ENCODE measurements around the gene CIB2.
A peak's percentile ranks its signal among the peaks of the same experiment; 100 is the strongest.

CIB2 gene

GRCh38 chr15:78083687-78084448, 47.4 kb downstream of the CIB2 start:
- Mint-ChIP-seq H3K4me3 (no peak overlapping the region), H3K36me3 (no peaks in the 10 kb centered on the region), H3K4me1 (peaks cover 2% of the 10 kb centered on the region), H3K27ac (no peak overlapping the region), H3K27me3 (no peaks in the 10 kb centered on the region), H3K9me3 (no peaks in the 10 kb centered on the region)

- H3K36me3 Mint-ChIP-seq = no peaks in the 10 kb centered on the region
- no peaks in the 10 kb centered on the region for H3K27me3 Mint-ChIP-seq
- H3K27ac Mint-ChIP-seq = no peak overlapping the region
- H3K4me3 Mint-ChIP-seq = no peak overlapping the region
- H3K9me3 Mint-ChIP-seq = no peaks in the 10 kb centered on the region
- H3K4me1 Mint-ChIP-seq = peaks cover 5% of the 10 kb centered on the region
Measured at GRCh38 chr15:78083186-78083585, 48.1 kb downstream of the CIB2 start.

GRCh38 chr15:78082743-78083110, 48.5 kb downstream of the CIB2 start:
- Mint-ChIP-seq H3K4me1 (peaks cover 9% of the 10 kb centered on the region), H3K27me3 (no peaks in the 10 kb centered on the region), H3K9me3 (no peaks in the 10 kb centered on the region), H3K4me3 (no peak overlapping the region), H3K36me3 (no peaks in the 10 kb centered on the region), H3K27ac (peak overlapping the region; percentile 13)

GRCh38 chr15:78082106-78082742, 49.0 kb downstream of the CIB2 start:
- no peaks in the 10 kb centered on the region for H3K27me3 Mint-ChIP-seq
- no peaks in the 10 kb centered on the region for H3K36me3 Mint-ChIP-seq
- no peaks in the 10 kb centered on the region for H3K9me3 Mint-ChIP-seq
- peaks cover 9% of the 10 kb centered on the region for H3K4me1 Mint-ChIP-seq
- peak overlapping the region; percentile 21 for H3K27ac Mint-ChIP-seq
- no peak overlapping the region for H3K4me3 Mint-ChIP-seq

GRCh38 chr15:78080088-78080460, 51.2 kb downstream of the CIB2 start:
- Mint-ChIP-seq H3K27me3 (no peaks in the 10 kb centered on the region), H3K27ac (no peak overlapping the region), H3K4me3 (no peak overlapping the region), H3K36me3 (peaks cover 1% of the 10 kb centered on the region), H3K9me3 (no peaks in the 10 kb centered on the region), H3K4me1 (peaks cover 21% of the 10 kb centered on the region)

GRCh38 chr15:78079298-78080087, 51.8 kb downstream of the CIB2 start:
- Mint-ChIP-seq H3K27me3 (no peaks in the 10 kb centered on the region), H3K27ac (no peak overlapping the region), H3K36me3 (peaks cover 3% of the 10 kb centered on the region), H3K4me3 (no peak overlapping the region), H3K9me3 (no peaks in the 10 kb centered on the region), H3K4me1 (peaks cover 24% of the 10 kb centered on the region)

GRCh38 chr15:78077871-78078210, 53.4 kb downstream of the CIB2 start:
- Mint-ChIP-seq H3K4me1 (peaks cover 37% of the 10 kb centered on the region), H3K9me3 (no peaks in the 10 kb centered on the region), H3K4me3 (peak overlapping the region; percentile 91), H3K27ac (peak overlapping the region; percentile 97), H3K36me3 (peaks cover 4% of the 10 kb centered on the region), H3K27me3 (no peaks in the 10 kb centered on the region)

- peaks cover 4% of the 10 kb centered on the region for H3K36me3 Mint-ChIP-seq
- no peaks in the 10 kb centered on the region for H3K27me3 Mint-ChIP-seq
- H3K9me3 Mint-ChIP-seq = no peaks in the 10 kb centered on the region
- H3K27ac Mint-ChIP-seq = peak within 1 kb of the TSS; percentile 97
- peaks cover 42% of the 10 kb centered on the region for H3K4me1 Mint-ChIP-seq
- peak within 1 kb of the TSS; percentile 95 for H3K4me3 Mint-ChIP-seq
Measured at GRCh38 chr15:78077053-78077870, 54.0 kb downstream of the CIB2 start, which contains the start of gene TBC1D2B. TBC1D2B (minus strand) TSS chr15:78077711; CDS start chr15:78077652, 59 bp downstream.

GRCh38 chr15:78076231-78077052, 54.8 kb downstream of the CIB2 start:
- Mint-ChIP-seq H3K27me3 (no peaks in the 10 kb centered on the region), H3K36me3 (peaks cover 4% of the 10 kb centered on the region), H3K9me3 (no peaks in the 10 kb centered on the region), H3K4me3 (peak overlapping the region; percentile 95), H3K4me1 (peaks cover 50% of the 10 kb centered on the region), H3K27ac (peak overlapping the region; percentile 91)

- Mint-ChIP-seq H3K4me1 (peaks cover 55% of the 10 kb centered on the region), H3K4me3 (peak overlapping the region; percentile 95), H3K27me3 (no peaks in the 10 kb centered on the region), H3K27ac (peak overlapping the region; percentile 61), H3K36me3 (peaks cover 4% of the 10 kb centered on the region), H3K9me3 (no peaks in the 10 kb centered on the region)
Measured at GRCh38 chr15:78075490-78076230, 55.6 kb downstream of the CIB2 start.

- no peaks in the 10 kb centered on the region for H3K27me3 Mint-ChIP-seq
- H3K36me3 Mint-ChIP-seq = peaks cover 6% of the 10 kb centered on the region
- H3K4me1 Mint-ChIP-seq = peaks cover 50% of the 10 kb centered on the region
- no peaks in the 10 kb centered on the region for H3K9me3 Mint-ChIP-seq
- H3K4me3 Mint-ChIP-seq = peak overlapping the region; percentile 42
- H3K27ac Mint-ChIP-seq = peak overlapping the region; percentile 72
Measured at GRCh38 chr15:78073046-78073787, 58.0 kb downstream of the CIB2 start.

GRCh38 chr15:78072080-78072892, 59.0 kb downstream of the CIB2 start:
- H3K9me3 Mint-ChIP-seq = no peaks in the 10 kb centered on the region
- peaks cover 45% of the 10 kb centered on the region for H3K4me1 Mint-ChIP-seq
- H3K27ac Mint-ChIP-seq = peak overlapping the region; percentile 72
- H3K27me3 Mint-ChIP-seq = no peaks in the 10 kb centered on the region
- H3K4me3 Mint-ChIP-seq = peak overlapping the region; percentile 42
- H3K36me3 Mint-ChIP-seq = peaks cover 6% of the 10 kb centered on the region

- no peaks in the 10 kb centered on the region for H3K9me3 Mint-ChIP-seq
- H3K27ac Mint-ChIP-seq = peak overlapping the region; percentile 60
- no peaks in the 10 kb centered on the region for H3K27me3 Mint-ChIP-seq
- peaks cover 45% of the 10 kb centered on the region for H3K4me1 Mint-ChIP-seq
- no peak overlapping the region for H3K4me3 Mint-ChIP-seq
- H3K36me3 Mint-ChIP-seq = peaks cover 6% of the 10 kb centered on the region
Measured at GRCh38 chr15:78071383-78071782, 59.9 kb downstream of the CIB2 start.
